ENCODE data around the gene ZBTB39. TPM values are rescaled to one million over a fixed set of nuclear protein-coding genes. Genes with fewer than 3 reads are reported as not detected.
A peak's percentile ranks its signal among the peaks of the same experiment; 100 is the strongest.

ZBTB39 gene
- total and polyA plus RNA-seq, 4 donors = 1.8 to 9.9 (median 3.0) TPM

GRCh38 chr12:56953314-56953713 lies 53.0 kb downstream of the ZBTB39 start:
- Histone ChIP-seq H3K27me3 (ENCODE audit: control insufficient read depth in 4 of 4, insufficient read depth in 4 of 4, low read length in 3 of 4) (no peaks in the 10 kb centered on the region), H3K36me3 (ENCODE audit: control insufficient read depth in 4 of 4, insufficient read depth in 3 of 4, low read depth in 1 of 4, low read length in 3 of 4) (peaks cover 17 to 54% (median 33%) of the 10 kb centered on the region in 4 donors), H3K4me1 (ENCODE audit: control insufficient read depth in 4 of 4, insufficient read depth in 4 of 4, low read length in 3 of 4) (peaks cover 11 to 39% (median 24%) of the 10 kb centered on the region in 4 donors), H3K4me3 (ENCODE audit: low read depth in 1 of 3, low read length in 3 of 3) (no peak overlapping the region), H3K27ac (ENCODE audit: low read depth in 1 of 2, low read length in 2 of 2) (peak overlapping the region in 1 of 2 donors; percentile 3), H3K9me3 (ENCODE audit: control insufficient read depth in 4 of 4, low read length in 3 of 4) (no peaks in the 10 kb centered on the region), H3K9ac (ENCODE audit: low read depth in 1 of 2, low read length in 2 of 2) (no peak overlapping the region)
- DNase-seq (ENCODE audit: low spot score) = peak; percentile 25
- TF ChIP-seq ZBTB33 (IDR thresholded peaks at IDR 0.05) (no peak), RAD21 (IDR thresholded peaks at IDR 0.05) (no peak), RXRA (IDR thresholded peaks at IDR 0.05) (no peak), MAX (IDR thresholded peaks at IDR 0.05) (no peak), TAF1 (conservative IDR thresholded peaks at IDR 0.05) (no peak)
- TF ChIP-seq, protein P1, sequence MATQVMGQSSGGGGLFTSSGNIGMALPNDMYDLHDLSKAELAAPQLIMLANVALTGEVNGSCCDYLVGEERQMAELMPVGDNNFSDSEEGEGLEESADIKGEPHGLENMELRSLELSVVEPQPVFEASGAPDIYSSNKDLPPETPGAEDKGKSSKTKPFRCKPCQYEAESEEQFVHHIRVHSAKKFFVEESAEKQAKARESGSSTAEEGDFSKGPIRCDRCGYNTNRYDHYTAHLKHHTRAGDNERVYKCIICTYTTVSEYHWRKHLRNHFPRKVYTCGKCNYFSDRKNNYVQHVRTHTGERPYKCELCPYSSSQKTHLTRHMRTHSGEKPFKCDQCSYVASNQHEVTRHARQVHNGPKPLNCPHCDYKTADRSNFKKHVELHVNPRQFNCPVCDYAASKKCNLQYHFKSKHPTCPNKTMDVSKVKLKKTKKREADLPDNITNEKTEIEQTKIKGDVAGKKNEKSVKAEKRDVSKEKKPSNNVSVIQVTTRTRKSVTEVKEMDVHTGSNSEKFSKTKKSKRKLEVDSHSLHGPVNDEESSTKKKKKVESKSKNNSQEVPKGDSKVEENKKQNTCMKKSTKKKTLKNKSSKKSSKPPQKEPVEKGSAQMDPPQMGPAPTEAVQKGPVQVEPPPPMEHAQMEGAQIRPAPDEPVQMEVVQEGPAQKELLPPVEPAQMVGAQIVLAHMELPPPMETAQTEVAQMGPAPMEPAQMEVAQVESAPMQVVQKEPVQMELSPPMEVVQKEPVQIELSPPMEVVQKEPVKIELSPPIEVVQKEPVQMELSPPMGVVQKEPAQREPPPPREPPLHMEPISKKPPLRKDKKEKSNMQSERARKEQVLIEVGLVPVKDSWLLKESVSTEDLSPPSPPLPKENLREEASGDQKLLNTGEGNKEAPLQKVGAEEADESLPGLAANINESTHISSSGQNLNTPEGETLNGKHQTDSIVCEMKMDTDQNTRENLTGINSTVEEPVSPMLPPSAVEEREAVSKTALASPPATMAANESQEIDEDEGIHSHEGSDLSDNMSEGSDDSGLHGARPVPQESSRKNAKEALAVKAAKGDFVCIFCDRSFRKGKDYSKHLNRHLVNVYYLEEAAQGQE (IDR thresholded peaks at IDR 0.05) = no peak
- 46% methylated on average over 1 of the region's 1 CpG for WGBS

DNA sequence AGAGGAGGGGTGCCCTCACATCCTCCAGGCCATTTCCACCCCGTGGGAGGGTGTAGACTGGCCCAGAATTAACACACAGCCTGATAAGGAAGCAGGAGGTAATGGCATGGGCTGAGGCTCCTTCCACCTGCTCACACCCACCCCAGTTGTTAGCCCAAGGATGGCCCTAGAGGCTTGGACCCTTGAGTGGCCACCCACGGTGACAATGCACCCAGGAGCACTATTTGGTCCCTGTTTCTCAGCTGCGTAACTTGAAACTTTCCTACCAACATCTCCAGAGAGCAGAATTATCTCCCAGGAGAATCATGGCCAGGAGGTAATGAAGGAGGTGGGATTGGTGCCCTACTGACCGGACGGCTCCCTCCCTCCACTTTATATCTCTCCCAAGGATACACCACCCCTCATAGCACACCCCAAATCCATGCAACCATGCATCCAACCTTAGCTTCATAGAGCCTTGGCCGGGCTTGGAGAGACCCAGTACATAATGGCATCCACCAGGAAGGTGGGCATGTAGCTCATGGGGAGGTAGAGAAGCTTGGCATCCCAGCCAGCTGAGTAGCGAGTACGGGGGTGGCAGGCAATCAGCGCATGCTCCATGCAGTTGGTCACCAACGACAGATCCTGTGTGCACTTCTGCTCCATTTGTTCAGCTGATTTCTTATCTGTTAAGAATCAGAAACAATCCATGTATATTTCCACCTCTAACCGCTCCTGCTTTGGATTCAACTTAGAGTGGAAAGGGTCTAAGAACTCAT lies 54.6 kb downstream of the ZBTB39 start:
- Histone ChIP-seq H3K4me1 (ENCODE audit: control insufficient read depth in 4 of 4, insufficient read depth in 4 of 4, low read length in 3 of 4) (peaks cover 8 to 32% (median 17%) of the 10 kb centered on the region in 4 donors), H3K9me3 (ENCODE audit: control insufficient read depth in 4 of 4, low read length in 3 of 4) (no peaks in the 10 kb centered on the region), H3K27me3 (ENCODE audit: control insufficient read depth in 4 of 4, insufficient read depth in 4 of 4, low read length in 3 of 4) (no peaks in the 10 kb centered on the region), H3K4me3 (ENCODE audit: low read depth in 1 of 3, low read length in 3 of 3) (no peak overlapping the region), H3K36me3 (ENCODE audit: control insufficient read depth in 4 of 4, insufficient read depth in 3 of 4, low read depth in 1 of 4, low read length in 3 of 4) (peaks cover 17 to 54% (median 33%) of the 10 kb centered on the region in 4 donors), H3K9ac (ENCODE audit: low read depth in 1 of 2, low read length in 2 of 2) (no peak overlapping the region), H3K27ac (ENCODE audit: low read depth in 1 of 2, low read length in 2 of 2) (peak overlapping the region in 1 of 2 donors; percentile 6)
- no peak for DNase-seq (ENCODE audit: low spot score)
- TF ChIP-seq SP1 (IDR thresholded peaks at IDR 0.05) (no peak), YY1 (IDR thresholded peaks at IDR 0.05) (no peak)
- 88% methylated on average over 11 of the region's 11 CpGs for WGBS

GRCh38 chr12:56948881-56949280 lies 57.5 kb downstream of the ZBTB39 start:
- Histone ChIP-seq H3K27me3 (ENCODE audit: control insufficient read depth in 4 of 4, insufficient read depth in 4 of 4, low read length in 3 of 4) (no peaks in the 10 kb centered on the region), H3K27ac (ENCODE audit: low read depth in 1 of 2, low read length in 2 of 2) (no peak overlapping the region), H3K36me3 (ENCODE audit: control insufficient read depth in 4 of 4, insufficient read depth in 3 of 4, low read depth in 1 of 4, low read length in 3 of 4) (peaks cover 17 to 39% (median 30%) of the 10 kb centered on the region in 4 donors), H3K4me1 (ENCODE audit: control insufficient read depth in 4 of 4, insufficient read depth in 4 of 4, low read length in 3 of 4) (peaks cover 2 to 16% (median 8%) of the 10 kb centered on the region in 4 donors), H3K9ac (ENCODE audit: low read depth in 1 of 2, low read length in 2 of 2) (no peak overlapping the region), H3K4me3 (ENCODE audit: low read depth in 1 of 3, low read length in 3 of 3) (no peak overlapping the region), H3K9me3 (ENCODE audit: control insufficient read depth in 4 of 4, low read length in 3 of 4) (no peaks in the 10 kb centered on the region)
- peak; percentile 13 for DNase-seq (ENCODE audit: low spot score)
- WGBS = 92% methylated on average over 2 of the region's 2 CpGs
- TF ChIP-seq FOXA2 (IDR thresholded peaks at IDR 0.05) = no peak
- no peak for TF ChIP-seq RXRA (IDR thresholded peaks at IDR 0.05)
- TF ChIP-seq, protein P1 (IDR thresholded peaks at IDR 0.05) = no peak
- TF ChIP-seq FOXA1 (IDR thresholded peaks at IDR 0.05) = no peak
- no peak for TF ChIP-seq SP1 (IDR thresholded peaks at IDR 0.05)
- TF ChIP-seq ZBTB33 (IDR thresholded peaks at IDR 0.05) = no peak
- no peak for TF ChIP-seq CTCF (IDR thresholded peaks at IDR 0.05; ENCODE audit: low read depth, low read length, missing input control)
- TF ChIP-seq MAX (IDR thresholded peaks at IDR 0.05) = no peak
